AML-193 (cell line): ENCODE data around the gene IL22.

Experiments
- DNase-seq, 2 experiments: peaks; one replicate each; lab custom pipeline; 2025; lab: John Stamatoyannopoulos, UW

IL22 gene

GRCh38 chr12:68253504-68253903 lies at the start of gene IL22:
IL22 (minus strand) TSS chr12:68253604; CDS start chr12:68253448, 156 bp downstream.
- DNase-seq: no peak

- DNase-seq: no peak
Measured at GRCh38 chr12:68297929-68298328, 44.5 kb upstream of the IL22 start.

- no peak for DNase-seq
Measured at GRCh38 chr12:68294251-68294650, 40.8 kb upstream of the IL22 start.

GRCh38 chr12:68293347-68293746 lies 39.9 kb upstream of the IL22 start:
- DNase-seq: no peak

GRCh38 chr12:68292151-68292943 lies 38.9 kb upstream of the IL22 start:
- no peak for DNase-seq

GRCh38 chr12:68291396-68292036 lies 38.1 kb upstream of the IL22 start:
- no peak for DNase-seq

- DNase-seq: no peak
Measured at GRCh38 chr12:68290126-68290525, 36.7 kb upstream of the IL22 start.

GRCh38 chr12:68287106-68287505 lies 33.7 kb upstream of the IL22 start:
- DNase-seq: no peak

- DNase-seq: no peak
Measured at GRCh38 chr12:68286396-68286795, 33.0 kb upstream of the IL22 start.

- no peak for DNase-seq
Measured at GRCh38 chr12:68285541-68285940, 32.1 kb upstream of the IL22 start.

GRCh38 chr12:68281322-68282077 lies 28.1 kb upstream of the IL22 start:
- DNase-seq: peak; percentile 42 to 44

- DNase-seq: no peak
Measured at GRCh38 chr12:68280240-68280639, 26.8 kb upstream of the IL22 start.

GRCh38 chr12:68279227-68280054 lies 26.0 kb upstream of the IL22 start:
- no peak for DNase-seq

GRCh38 chr12:68276402-68276930 lies 23.1 kb upstream of the IL22 start:
- no peak for DNase-seq

- no peak for DNase-seq
Measured at GRCh38 chr12:68272732-68273131, 19.3 kb upstream of the IL22 start.

- DNase-seq: no peak
Measured at GRCh38 chr12:68271346-68271745, 17.9 kb upstream of the IL22 start.

GRCh38 chr12:68270358-68270757 lies 17.0 kb upstream of the IL22 start:
- DNase-seq: no peak

GRCh38 chr12:68269779-68270178 lies 16.4 kb upstream of the IL22 start:
- DNase-seq: no peak

- no peak for DNase-seq
Measured at GRCh38 chr12:68268967-68269366, 15.6 kb upstream of the IL22 start.

GRCh38 chr12:68267892-68268396 lies 14.5 kb upstream of the IL22 start:
- peak; percentile 54 to 66 for DNase-seq

GRCh38 chr12:68264857-68265256 lies 11.5 kb upstream of the IL22 start:
- DNase-seq: no peak
